Osteoblast (primary cell): ENCODE data around the gene ATP6V1G3. TPM values are rescaled to one million over a fixed set of nuclear protein-coding genes. Genes with fewer than 3 reads are reported as not detected.

Source experiments
- DNase-seq: peaks from one replicate; pipeline ENCODE4 v3.0.0; 2011; ENCODE audit warnings: low spot score, mixed read lengths; ENCODE audit not compliant: insufficient read length; ENCODE audit errors: missing footprints
- H2AFZ ChIP-seq: 2 replicates; pipeline ENCODE4 v1.6.0; 2011; ENCODE audit warnings: mild to moderate bottlenecking, low read length
- H3K27ac ChIP-seq: 2 replicates; pipeline ENCODE4 v1.5.1; 2011; ENCODE audit warnings: mild to moderate bottlenecking, low read depth, low read length, moderate library complexity
- H3K27me3 ChIP-seq: 2 replicates; pipeline ENCODE4 v1.6.0; 2012; ENCODE audit warnings: mild to moderate bottlenecking, control low read depth, inconsistent platforms, low read length, moderate library complexity; ENCODE audit not compliant: insufficient read depth
- H3K36me3 ChIP-seq: 2 replicates; pipeline ENCODE4 v1.5.1; 2011; ENCODE audit warnings: mild to moderate bottlenecking, low read length, control low read depth, moderate library complexity; ENCODE audit not compliant: insufficient read depth
- H3K4me1 ChIP-seq: 2 replicates; pipeline ENCODE4 v1.5.1; 2011; ENCODE audit warnings: mild to moderate bottlenecking, low read length, control low read depth, moderate library complexity; ENCODE audit not compliant: insufficient read depth
- H3K4me2 ChIP-seq: 2 replicates; pipeline ENCODE4 v1.6.0; 2011; ENCODE audit warnings: mild to moderate bottlenecking, low read length; ENCODE audit not compliant: insufficient read depth
- H3K4me3 ChIP-seq: fragments of 200-600 bp; sonication (generic); 3 replicates; pipeline ENCODE4 v1.5.1; 2012; ENCODE audit warnings: mild to moderate bottlenecking, low read length, inconsistent platforms; ENCODE audit not compliant: insufficient read depth
- H3K79me2 ChIP-seq: 2 replicates; pipeline ENCODE4 v1.6.0; 2012; ENCODE audit warnings: mild to moderate bottlenecking, low read length, control low read depth, inconsistent platforms; ENCODE audit not compliant: insufficient read depth
- H3K9me3 ChIP-seq: 2 replicates; pipeline ENCODE4 v1.5.1; 2011; ENCODE audit warnings: low read depth, low read length, control low read depth
- H4K20me1 ChIP-seq: 2 replicates; pipeline ENCODE4 v1.6.0; 2012; ENCODE audit warnings: mild to moderate bottlenecking, low read length, control low read depth; ENCODE audit not compliant: insufficient read depth
- total RNA-seq: library from RNA; depleted of rRNA; stranded (reverse); fragments of >200 nt; gene quantifications from 2 replicates; pipeline ENCODE4 v1.2.3, GENCODE V29; 2012
- TF ChIP-seq, protein P1 (sequence below): IDR thresholded peaks from 2 replicates; pipeline ENCODE4 v1.5.1; 2011; ENCODE audit warnings: mild to moderate bottlenecking, low read depth, low read length, moderate library complexity; ENCODE audit errors: extremely low read depth

The ATP6V1G3 gene
- total RNA-seq, 1 donor, result 0.36 TPM

DNA sequence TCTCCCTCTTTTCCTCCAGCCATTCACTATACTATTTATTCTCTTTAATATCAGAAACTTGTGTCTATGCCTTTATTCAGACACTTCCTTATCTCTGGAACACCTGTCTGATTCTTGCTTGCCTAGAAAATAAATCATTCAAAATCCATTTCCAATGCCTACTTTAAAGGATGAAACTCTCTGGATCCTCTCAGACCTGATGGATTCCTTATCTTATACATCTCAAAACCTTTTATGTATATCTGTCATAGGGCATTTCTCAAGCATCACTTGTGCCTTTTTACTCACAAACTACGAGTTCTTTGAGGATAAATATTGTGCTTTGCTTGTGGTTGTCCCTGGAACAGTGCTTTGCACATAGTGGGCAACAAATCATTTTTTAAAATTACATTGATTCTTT is 3.8 kb upstream of the ATP6V1G3 start:
- no peaks in the 10 kb centered on the region for H3K79me2 ChIP-seq
- H3K4me1 ChIP-seq, result no peaks in the 10 kb centered on the region
- no peak for DNase-seq
- H4K20me1 ChIP-seq, result no peaks in the 10 kb centered on the region
- H3K4me3 ChIP-seq, result no peak overlapping the region
- TF ChIP-seq, protein P1, sequence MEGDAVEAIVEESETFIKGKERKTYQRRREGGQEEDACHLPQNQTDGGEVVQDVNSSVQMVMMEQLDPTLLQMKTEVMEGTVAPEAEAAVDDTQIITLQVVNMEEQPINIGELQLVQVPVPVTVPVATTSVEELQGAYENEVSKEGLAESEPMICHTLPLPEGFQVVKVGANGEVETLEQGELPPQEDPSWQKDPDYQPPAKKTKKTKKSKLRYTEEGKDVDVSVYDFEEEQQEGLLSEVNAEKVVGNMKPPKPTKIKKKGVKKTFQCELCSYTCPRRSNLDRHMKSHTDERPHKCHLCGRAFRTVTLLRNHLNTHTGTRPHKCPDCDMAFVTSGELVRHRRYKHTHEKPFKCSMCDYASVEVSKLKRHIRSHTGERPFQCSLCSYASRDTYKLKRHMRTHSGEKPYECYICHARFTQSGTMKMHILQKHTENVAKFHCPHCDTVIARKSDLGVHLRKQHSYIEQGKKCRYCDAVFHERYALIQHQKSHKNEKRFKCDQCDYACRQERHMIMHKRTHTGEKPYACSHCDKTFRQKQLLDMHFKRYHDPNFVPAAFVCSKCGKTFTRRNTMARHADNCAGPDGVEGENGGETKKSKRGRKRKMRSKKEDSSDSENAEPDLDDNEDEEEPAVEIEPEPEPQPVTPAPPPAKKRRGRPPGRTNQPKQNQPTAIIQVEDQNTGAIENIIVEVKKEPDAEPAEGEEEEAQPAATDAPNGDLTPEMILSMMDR, result no peak
- no peaks in the 10 kb centered on the region for H3K27me3 ChIP-seq
- H3K36me3 ChIP-seq, result no peaks in the 10 kb centered on the region
- H2AFZ ChIP-seq, result peak overlapping the region; percentile 64
- H3K9me3 ChIP-seq, result no peaks in the 10 kb centered on the region
- H3K4me2 ChIP-seq, result no peak overlapping the region
- H3K27ac ChIP-seq, result no peak overlapping the region

DNA sequence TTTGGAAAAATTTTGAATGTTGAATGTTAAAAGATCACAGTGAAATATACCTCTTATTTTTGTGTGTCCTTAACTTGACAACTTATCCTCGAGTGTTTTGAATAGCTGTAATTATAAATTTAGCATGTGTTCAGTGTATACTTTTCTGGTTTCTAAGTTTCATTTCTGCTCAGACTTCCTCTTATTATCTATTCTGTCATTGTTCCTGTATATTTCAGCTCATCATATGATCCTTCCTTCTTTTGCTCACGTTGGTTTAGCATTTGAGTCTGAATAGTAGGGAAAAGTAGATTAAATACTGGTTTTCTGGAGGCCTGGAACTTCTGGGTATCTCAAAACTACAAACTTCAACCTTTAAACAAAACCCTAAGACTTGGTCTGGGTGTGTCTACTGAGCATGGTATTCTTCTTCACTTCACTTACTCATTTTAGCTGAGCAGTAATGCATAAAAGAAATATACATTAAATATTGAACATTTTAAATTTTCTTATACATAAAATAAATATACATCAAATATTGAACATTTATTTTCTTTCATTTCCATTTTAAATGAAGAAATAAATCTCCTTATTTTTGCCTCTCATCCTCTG is 3.3 kb upstream of the ATP6V1G3 start:
- no peaks in the 10 kb centered on the region for H3K9me3 ChIP-seq
- H3K79me2 ChIP-seq, result no peaks in the 10 kb centered on the region
- peak overlapping the region; percentile 26 for H2AFZ ChIP-seq
- no peak overlapping the region for H3K27ac ChIP-seq
- H3K4me1 ChIP-seq, result no peaks in the 10 kb centered on the region
- no peak overlapping the region for H3K4me2 ChIP-seq
- H3K4me3 ChIP-seq, result no peak overlapping the region
- no peaks in the 10 kb centered on the region for H3K27me3 ChIP-seq
- TF ChIP-seq, protein P1, result no peak
- DNase-seq, result no peak
- H3K36me3 ChIP-seq, result no peaks in the 10 kb centered on the region
- H4K20me1 ChIP-seq, result no peaks in the 10 kb centered on the region

DNA sequence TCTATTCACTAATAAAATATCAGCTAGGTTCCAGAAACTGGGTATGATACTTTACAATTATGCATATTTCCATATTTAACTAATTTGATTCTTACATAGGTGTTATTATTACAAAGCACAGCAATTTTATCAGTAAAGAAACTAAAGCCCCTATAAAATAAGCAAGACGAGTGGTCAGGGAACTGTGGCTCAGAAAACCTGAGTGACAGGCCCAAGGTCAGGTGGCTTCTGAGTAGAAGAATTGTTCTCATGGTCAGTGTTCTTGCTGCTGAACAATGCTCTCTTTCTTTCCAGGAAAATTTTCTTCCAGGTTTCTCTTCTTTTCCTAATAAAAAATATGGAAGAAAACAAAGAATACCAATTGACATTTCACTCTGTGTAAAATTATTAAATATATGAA is 2.2 kb upstream of the ATP6V1G3 start:
- H3K4me2 ChIP-seq, result no peak overlapping the region
- no peak overlapping the region for H3K27ac ChIP-seq
- no peak for DNase-seq
- H3K36me3 ChIP-seq, result no peaks in the 10 kb centered on the region
- no peaks in the 10 kb centered on the region for H3K4me1 ChIP-seq
- no peaks in the 10 kb centered on the region for H3K79me2 ChIP-seq
- no peaks in the 10 kb centered on the region for H3K9me3 ChIP-seq
- no peaks in the 10 kb centered on the region for H4K20me1 ChIP-seq
- no peak overlapping the region for H2AFZ ChIP-seq
- TF ChIP-seq, protein P1, result no peak
- no peak overlapping the region for H3K4me3 ChIP-seq
- H3K27me3 ChIP-seq, result no peaks in the 10 kb centered on the region

DNA sequence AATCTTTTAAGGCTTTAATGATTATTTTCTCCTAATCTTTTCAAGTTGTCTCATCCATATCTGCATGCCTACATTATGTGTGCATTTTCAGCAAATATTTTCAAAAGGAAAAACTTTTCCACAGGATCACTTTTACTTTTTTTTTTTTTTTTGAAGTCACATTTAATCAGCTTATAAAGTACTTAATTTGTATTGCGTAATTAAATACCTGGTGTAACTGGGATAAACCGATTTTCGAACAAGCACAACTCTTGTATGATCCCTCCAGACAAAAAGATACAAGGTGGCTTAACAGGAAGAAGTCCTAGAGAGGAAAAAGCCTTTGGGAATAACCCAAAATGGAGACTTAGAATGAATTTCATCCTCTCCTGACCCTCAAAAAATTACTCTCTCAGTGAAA is 1.3 kb upstream of the ATP6V1G3 start:
- Histone ChIP-seq H3K4me3 (no peak overlapping the region), H2AFZ (no peak overlapping the region), H3K4me2 (no peak overlapping the region), H3K79me2 (no peaks in the 10 kb centered on the region), H3K9me3 (no peaks in the 10 kb centered on the region), H3K27me3 (no peaks in the 10 kb centered on the region), H3K4me1 (no peaks in the 10 kb centered on the region), H4K20me1 (no peaks in the 10 kb centered on the region), H3K36me3 (no peaks in the 10 kb centered on the region), H3K27ac (no peak overlapping the region)
- TF ChIP-seq, protein P1, result no peak
- DNase-seq, result no peak
